WI38 (cell line): ENCODE measurements around the gene IFNL2.

Experiments
- H3K4me3 ChIP-seq: 2 replicates; pipeline ENCODE4 v1.5.1; 2011; ENCODE audit warnings: low read depth, mild to moderate bottlenecking, control low read depth, low read length
- TF ChIP-seq, protein P1 (sequence below): IDR thresholded peaks from 2 replicates; pipeline ENCODE4 v1.5.1; 2012; ENCODE audit warnings: low read depth, mild to moderate bottlenecking, control low read depth, low read length

IFNL2 gene

DNA sequence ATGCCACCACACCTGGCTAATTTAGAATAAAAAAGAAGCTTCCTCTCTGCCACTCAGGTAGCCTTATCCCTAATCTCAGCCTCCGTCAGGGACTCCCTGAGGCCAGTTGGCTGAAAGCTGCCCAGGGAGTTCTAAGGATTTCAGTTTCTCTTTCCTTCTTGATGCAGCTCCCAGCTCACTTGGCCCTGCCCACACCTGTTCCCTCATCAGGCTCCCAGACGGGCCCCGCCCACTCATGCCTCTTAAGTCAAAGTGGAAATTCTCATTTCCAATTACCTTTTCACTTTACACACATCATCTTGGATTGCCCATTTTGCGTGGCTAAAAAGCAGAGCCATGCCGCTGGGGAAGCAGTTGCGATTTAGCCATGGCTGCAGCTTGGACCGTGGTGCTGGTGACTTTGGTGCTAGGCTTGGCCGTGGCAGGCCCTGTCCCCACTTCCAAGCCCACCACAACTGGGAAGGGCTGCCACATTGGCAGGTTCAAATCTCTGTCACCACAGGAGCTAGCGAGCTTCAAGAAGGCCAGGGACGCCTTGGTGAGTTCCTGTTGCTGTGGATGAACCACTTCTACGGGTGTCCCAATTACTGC, 28.0 kb downstream of the IFNL2 start, which contains the start of gene IFNL1:
IFNL1 (plus strand) TSS at position 353 of the 591 bp plus-strand sequence; CDS start at position 368, 15 bp downstream.
- TF ChIP-seq, protein P1, sequence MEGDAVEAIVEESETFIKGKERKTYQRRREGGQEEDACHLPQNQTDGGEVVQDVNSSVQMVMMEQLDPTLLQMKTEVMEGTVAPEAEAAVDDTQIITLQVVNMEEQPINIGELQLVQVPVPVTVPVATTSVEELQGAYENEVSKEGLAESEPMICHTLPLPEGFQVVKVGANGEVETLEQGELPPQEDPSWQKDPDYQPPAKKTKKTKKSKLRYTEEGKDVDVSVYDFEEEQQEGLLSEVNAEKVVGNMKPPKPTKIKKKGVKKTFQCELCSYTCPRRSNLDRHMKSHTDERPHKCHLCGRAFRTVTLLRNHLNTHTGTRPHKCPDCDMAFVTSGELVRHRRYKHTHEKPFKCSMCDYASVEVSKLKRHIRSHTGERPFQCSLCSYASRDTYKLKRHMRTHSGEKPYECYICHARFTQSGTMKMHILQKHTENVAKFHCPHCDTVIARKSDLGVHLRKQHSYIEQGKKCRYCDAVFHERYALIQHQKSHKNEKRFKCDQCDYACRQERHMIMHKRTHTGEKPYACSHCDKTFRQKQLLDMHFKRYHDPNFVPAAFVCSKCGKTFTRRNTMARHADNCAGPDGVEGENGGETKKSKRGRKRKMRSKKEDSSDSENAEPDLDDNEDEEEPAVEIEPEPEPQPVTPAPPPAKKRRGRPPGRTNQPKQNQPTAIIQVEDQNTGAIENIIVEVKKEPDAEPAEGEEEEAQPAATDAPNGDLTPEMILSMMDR = no peak
- H3K4me3 ChIP-seq = no peak within 1 kb of the TSS

DNA sequence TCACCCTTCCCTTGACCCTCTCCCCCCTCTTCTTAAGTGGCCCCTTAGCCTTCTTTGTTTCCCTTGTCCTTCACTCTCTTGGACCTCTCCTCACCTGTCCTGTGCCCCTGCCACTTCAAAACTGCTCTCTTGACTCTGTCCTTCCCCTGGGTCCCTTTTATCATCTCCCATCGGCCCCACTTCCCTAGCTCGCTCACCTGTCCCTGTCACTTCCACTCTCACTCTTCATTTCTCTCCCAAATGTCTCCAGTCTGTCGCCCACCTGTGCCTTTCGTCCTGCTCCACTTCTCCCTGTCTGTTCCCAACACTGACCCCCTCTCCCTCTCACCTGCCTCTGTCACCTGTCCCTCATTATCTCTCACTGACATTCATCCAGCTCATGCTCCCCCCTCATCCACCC, 28.7 kb downstream of the IFNL2 start:
- H3K4me3 ChIP-seq = no peak overlapping the region
- TF ChIP-seq, protein P1 = no peak

DNA sequence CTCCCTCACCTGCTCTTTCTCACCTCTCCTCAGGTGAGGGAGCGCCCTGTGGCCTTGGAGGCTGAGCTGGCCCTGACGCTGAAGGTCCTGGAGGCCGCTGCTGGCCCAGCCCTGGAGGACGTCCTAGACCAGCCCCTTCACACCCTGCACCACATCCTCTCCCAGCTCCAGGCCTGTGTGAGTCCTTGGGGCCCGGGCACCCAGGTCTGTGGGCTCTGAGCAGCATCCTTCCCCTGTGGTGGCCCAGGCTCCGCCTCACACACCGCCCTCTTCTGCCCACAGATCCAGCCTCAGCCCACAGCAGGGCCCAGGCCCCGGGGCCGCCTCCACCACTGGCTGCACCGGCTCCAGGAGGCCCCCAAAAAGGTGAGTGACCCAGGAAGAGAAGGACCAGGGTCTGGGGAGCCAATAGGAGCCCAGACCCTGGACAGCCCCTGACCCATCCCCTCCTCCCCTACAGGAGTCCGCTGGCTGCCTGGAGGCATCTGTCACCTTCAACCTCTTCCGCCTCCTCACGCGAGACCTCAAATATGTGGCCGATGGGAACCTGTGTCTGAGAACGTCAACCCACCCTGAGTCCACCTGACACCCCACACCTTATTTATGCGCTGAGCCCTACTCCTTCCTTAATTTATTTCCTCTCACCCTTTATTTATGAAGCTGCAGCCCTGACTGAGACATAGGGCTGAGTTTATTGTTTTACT, 29.9 kb downstream of the IFNL2 start:
- TF ChIP-seq, protein P1 = no peak

DNA sequence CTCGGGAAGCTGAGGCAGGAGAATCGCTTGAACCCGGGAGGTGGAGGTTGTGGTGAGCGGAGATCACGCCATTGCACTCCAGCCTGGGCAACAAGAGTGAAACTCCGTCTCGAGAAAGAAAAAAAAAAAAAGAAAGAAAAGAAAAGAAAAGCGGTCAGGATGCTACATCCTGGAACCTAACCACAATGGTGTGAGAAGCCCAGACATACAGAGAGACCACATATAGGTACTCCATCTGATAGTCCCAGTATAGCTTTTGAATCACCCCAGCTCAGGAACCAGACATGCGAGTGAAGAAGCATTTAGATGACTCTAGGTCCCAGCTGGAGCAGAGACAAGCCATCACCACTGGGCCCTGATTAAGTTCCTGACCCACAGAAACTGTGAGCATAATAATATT, 31.2 kb downstream of the IFNL2 start:
- no peak overlapping the region for H3K4me3 ChIP-seq
- TF ChIP-seq, protein P1 = no peak

More for the DNA sequence above, 29.9 kb downstream of the IFNL2 start:
- H3K4me3 ChIP-seq = no peak overlapping the region

DNA sequence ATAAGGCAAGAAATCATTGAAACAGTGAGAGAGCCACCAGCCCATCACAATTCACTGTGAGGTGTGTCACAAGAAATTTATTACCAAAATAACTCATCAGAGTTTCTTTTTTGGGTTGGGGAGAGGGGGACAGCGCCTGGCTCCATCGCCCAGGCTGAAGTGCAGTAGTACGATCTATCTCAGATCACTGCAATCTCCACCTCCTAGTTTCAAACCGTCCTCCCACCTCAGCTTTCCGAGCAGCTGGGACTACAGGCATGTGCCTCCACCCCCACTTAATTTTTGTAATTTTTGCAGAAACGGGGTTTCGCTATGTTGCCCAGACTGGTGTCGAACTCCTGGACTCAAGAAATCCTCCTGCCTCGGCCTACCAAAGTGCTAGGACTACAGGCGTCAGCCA, 31.6 kb downstream of the IFNL2 start:
- no peak overlapping the region for H3K4me3 ChIP-seq
- TF ChIP-seq, protein P1 = no peak

DNA sequence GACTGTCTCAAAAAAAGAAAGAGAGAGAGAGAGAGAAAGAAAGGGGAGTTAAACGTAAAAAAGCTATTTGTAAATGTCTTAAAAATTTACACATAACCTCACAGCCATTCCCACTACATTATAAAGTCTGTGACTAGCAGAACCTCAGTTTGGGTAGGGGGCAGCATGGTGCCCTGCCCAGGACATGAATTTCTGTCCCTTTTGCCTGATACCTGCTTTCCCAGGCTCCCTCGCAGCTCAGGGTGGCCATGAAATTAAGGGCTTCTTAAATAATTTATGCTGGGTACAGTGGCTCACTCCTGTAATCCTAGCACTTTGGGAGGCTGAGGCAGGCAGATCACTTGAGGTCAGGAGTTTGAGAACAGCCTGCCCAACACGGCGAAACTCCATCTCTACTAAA, 32.8 kb downstream of the IFNL2 start:
- TF ChIP-seq, protein P1 = no peak
- H3K4me3 ChIP-seq = no peak overlapping the region

DNA sequence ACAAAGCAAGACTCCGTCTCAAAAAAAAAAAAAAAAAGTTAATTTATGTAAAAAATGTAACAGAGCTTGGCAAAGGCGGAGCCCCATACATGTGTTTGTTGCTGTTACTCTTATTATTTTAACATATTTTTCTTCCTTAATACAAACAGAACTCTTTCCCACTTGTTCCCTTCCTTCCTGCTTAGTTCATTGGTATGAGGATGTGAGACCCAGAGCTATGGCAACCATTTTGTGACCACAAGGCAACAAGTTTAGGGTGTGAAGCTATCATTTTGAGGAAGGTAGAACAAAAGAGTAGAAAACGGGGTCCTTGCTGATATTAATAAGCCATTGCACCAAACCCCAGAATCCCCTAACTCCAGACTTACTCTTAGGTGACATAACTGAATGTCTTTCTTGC, 33.4 kb downstream of the IFNL2 start:
- no peak overlapping the region for H3K4me3 ChIP-seq
- TF ChIP-seq, protein P1 = no peak
